SK-N-DZ (cell line): ENCODE results near the gene POU4F1.
A peak's percentile ranks its signal among the peaks of the same experiment; 100 is the strongest.

Source experiments
- DNase-seq: peaks from one replicate; pipeline ENCODE4 v3.0.0-alpha.2; 2015; ENCODE audit warnings: low spot score

Gene POU4F1

DNA sequence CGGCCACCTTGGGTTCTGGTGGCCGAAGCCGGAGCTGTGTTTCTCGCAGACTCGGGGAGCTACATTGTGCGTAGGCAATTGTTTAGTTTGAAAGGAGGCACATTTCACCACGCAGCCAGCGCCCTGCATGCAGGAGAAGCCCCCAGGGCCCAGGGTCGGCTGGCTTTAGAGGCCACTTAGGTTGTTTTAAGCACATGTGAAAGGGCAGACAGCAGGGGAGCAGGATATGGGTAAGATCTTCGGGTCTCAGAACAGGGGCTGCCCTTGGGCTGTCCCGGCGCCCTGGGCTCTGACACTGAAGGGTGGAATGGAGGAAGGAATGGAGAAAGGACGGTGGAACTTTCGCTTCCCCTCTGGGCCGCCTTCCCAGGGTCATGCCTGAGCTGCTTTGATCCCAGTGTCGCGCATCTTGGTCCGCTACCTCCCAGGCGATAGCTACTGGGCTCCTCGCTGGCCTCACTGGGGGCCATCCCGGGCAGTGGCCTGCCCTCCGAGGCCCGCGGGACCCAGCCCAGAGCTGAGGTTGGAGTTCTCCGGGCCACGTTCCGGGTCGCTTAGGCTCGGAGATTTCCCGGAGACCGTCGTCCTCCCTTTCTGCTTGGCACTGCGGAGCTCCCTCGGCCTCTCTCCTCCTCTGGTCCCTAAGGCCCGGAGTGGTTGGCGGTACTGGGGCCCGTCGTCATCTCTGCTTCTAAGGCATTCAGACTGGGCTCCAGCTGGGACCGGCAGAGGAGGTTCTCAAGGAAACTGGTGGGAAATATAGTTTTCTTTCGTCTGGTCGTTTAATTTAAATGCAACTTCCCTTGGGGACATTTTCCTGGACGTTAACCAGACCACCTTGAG lies 4.3 kb upstream of the POU4F1 start:
- no peak for DNase-seq

DNA sequence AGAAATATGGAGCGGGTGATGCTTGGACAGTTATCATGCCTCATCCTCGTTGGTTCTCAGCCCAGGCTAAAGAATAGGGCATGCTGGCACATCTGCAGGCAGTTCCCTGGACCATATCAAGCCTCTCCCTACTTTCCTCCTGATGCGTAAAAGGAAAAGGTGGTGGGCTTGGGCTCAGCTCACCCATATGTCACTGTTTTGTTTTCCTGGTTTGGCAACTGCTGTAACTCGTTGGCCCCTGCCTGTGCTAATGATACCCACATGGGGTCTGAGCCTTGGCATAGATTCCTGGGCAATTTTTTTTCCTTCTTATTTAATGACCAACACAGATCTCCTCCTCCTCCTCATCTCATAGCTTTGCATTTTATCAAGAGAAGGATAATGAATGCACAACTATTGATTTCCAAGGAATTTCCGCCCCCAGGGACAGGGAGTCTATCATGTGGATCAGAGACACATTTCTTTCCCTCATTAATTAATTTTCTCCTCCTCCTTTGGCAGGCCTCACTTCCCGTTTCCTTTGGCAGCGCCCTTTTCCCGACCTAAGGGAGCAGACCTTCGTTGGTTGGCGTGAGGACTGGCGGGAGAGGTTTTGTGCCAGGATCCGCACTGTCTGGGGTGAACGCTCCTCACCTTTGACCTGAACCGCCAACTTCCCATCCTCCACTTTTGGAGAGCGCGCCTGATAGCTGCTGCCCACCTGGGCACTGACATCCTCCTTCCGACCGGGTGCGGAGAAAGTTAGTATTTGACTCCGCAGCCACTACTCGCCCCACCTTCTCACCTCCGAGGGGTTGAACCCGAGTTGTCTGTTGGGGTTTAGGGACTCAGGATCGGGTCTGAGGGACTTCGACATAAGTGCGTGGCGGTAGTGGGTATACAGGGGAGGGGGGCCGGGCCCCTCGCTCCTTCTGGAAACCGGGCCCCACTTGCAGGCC lies 3.4 kb upstream of the POU4F1 start:
- no peak for DNase-seq

DNA sequence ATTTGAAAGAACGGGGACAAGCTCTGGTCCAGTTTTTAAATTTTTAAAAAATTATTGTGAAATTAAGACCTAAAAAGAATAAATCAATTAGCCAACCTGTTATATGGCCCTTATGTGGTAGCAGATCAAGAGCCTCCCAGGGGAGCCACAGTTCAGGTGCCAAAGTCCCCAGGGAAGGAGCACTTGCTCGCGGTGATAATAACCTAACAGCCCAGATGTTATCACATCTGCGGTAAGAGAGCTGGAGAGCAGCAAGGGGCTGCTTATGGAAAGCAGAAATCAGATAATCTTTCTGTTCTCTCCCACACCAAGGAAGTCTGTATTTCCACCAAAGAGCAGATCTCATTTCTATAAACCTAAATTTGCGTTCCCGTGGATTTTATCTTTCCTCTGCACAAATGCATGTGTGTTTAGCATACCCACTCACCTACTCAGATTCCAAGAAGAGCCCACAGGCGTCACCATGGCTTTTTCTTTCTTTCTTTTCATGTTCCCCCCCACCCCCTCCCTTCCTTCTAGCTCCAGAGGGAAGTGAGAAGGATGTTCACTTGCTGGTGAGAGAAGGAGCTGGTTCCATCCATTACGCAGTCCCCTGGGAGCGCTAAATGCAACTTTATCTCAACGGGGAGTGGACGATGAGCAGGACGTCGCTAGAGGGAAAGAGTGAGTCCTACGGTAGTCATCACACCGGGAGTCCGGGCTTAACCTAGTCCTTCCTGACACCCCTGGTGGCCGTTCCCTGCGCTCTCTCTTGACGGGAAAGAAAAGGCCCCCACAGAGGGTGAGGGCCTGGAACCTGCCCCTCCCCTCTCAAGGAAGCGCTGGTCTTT lies 1.6 kb upstream of the POU4F1 start:
- DNase-seq, result peak; percentile 85

DNA sequence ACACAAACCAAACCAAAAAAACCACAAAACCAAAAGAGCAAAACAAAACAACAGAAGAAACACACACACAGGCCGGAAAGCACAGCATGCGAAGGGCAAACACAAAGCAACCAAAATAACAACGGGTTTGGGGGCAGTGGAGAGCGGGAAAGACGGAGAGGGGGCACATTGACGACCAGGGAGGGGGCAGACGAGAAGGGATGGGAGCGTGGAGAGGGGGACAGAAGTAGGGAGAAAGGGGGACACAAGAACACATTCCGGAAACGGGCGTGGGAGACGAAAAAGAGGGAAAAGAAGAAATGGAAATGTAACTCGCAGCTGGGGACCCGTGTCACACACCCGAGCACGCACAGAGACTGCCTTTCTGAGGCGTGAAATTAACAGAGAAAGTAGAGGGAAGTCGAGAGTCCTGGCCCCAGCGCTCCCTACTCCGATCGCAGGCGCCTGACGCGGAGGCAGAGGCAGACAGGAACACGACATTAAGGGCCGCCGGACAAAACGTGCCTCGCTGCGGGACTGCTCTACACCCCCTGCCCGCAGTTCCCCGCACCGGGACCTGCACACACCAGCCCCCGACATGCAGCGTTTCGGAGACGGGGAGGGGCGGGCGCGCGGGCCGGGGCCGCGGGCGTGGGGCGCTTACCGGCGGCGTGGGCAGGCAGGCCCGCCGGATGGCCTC lies 652 bp downstream of the POU4F1 start:
- no peak for DNase-seq

DNA sequence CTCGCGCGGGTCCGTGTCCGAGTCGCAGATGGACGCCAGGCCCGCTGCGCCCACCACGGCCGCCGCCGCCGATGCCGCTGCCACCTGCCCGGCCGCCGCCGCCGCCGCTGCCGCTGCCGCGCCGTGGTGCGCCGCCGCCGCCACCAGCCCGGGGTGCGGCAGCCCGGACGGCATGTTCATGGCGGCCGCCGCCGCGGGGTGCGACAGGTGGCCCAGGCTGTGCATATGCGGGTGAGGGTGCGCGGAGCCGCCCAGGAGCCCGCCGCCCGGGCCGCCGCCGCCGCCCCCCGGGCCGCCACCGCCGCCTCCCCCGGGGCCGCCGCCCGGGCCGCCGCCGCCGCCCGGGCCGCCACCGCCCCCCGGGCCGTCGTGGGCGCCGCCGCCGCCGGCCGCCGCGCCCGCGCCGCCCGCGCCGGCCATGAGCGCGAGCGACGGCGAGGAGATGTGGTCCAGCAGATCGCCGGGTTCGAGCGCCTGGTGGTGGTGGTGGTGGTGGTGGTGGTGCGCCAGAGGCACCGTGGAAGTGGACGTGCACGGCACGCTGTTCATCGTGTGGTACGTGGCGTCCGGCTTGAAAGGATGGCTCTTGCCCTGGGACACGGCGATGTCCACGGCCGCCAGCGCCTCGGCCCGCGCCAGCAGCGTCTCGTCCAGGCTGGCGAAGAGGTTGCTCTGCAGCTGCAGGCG lies 1.3 kb downstream of the POU4F1 start:
- DNase-seq, result no peak

DNA sequence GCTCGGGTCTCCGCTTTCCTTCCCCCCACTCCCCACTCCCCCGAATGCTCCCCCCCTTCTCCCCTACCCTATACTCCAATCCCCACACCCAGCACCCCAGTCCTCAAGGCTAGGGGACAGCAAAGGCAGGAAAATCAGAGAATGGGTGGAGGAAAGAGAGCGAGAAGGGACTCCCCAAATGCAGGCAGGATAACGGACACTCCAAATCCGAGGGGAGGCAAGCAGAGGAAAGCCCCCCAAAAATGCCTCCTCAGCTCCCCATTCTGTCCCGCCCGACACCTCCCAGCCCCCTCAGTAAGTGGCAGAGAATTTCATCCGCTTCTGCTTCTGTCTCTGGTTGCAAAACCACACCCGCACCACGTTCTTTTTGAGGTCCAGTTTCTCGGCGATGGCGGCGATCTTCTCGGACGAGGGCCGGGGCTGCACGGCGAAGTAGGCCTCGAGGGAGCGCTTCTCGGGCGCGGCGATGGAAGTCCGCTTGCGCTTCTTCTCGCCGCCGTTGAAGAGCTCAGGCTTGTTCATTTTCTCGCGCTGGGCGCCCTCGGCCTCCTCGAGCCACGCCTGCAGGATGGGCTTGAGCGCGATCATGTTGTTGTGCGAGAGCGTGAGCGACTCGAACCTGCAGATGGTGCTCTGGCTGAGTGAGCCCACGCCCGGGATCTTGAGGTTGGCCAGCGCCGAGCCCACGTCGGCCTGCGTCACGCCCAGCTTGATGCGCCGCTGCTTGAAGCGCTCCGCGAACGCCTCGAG lies 2.1 kb downstream of the POU4F1 start:
- DNase-seq, result no peak

DNA sequence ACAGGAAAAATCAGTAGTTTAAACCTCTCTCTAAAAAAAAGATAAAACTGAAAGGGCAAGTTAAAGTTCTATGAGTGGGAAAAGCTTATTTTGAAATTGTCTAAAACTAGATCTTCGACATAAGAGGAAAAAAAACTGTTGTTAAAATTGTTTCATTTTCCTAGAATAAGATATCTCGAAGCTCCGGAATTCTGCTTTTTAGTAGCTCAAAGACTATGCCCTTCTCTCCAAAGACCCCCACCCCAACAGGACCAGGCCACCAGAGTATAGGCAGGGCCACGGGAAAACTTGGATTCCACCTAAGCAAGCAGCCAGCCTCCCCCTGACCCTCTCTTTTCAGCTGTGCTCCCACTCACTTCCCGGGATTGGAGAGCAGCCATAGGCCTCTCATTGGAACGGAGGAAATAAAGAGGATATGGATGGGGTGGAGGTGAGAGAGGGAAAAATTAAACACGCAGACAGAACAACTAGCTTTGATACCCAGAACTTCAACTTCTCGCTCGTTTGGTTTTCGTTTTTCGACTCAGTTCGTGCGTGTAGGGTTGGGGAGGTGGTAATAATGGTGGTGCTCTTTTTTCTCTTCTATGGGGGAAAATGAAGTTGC lies 3.0 kb downstream of the POU4F1 start:
- no peak for DNase-seq

DNA sequence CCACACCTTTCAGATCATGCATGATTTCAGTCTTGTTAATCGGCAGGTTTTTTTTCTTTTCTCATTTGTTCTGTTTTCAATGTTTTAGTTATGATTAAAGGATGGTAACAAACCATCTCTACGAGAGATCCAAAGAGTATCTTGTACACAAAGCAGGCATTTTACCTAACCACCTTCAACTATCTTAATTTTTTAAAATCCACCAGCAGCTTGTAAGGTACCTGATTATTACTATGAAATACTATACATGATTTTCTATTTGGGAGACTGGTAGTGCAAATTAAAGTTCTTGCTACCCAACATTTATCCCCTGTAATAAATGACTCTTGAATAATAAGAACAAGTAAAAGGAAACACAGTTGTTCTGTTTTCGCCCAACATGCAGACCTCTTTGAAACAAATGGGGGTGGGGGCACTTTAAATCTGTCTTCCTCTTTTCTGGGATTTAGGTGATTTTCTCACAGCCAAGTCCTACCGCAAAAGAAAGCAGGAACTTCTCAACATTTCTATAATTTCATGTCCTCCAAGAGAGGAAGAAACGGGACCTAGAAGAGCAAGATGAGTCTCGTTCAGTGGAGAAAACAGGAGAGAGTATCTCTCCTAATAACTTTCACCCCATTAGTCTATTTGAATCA lies 3.6 kb downstream of the POU4F1 start:
- DNase-seq, result no peak

DNA sequence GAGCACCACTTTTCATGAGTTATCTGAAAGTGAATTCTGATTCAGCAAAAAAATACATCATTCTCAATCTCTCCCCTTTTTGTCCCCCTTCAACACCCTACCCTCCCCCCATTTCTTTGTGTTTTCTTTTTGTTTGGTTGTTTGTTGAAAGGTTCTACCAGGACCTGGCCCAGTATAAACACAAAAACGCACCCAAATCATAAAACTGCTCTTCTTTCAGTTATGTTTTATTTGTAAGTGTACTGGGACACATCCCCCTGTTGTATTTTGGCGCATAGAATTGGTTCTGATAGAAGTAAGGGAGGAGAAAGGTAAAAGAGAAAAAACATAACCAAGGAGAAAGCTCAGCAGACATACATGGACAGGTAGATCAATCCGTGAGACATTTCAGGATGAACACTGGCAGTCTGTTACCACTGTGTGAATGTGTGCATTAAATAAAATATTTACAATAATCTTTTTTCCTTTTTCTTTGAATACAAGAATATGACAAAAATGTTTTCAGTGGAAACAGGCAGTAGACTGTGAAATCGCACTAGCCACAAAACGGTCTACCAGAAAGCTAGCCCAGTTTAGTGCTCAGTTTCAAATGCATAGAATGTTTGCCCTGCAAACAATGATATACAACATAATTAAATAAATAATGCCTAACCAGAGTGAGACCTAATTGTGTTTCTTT lies 4.2 kb downstream of the POU4F1 start:
- DNase-seq, result no peak

DNA sequence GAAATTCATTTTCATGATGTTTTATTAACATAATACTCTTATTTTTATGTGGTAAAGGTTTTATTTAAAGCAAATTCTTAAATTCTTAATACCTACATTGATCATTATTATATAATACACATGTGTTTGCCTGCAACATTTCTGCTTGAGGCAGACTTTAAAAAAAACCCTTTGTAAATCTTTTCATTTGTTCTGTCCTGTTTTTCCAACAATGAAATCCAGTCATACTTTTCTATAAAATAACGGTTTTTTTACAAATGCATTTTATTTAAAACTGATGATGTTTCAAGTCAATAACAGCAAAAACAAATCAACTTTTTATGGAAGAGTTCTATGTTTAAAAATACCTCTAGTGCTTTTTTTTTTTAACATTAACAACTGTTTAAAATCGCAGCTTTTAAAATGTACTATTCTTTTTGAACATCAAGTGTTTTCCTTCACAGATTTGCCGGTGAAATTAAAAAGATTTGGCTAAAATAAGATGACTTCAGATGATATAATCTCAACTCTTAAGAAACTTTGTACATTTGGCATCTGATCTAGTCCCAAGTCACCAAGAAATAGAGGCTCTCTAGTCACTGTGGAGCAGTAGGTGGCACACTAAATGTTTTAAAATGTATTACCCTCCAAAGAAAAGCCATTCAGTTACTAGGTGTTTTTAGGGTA lies 5.1 kb downstream of the POU4F1 start:
- DNase-seq, result no peak

DNA sequence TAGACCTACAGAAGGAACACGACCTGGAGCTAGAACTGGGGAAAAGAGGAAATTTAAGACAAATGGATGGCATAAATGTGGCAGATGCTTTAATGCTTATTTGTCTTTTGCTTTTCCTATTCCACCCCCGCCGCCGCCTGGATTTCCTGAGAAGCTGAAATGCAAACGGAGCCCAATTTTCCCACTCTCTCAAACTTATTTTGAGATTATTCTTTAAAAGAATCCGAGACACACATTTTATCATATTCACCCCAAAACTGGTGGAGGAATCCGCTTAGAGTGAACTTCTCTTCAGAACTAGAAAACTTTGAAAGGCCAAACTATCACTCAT lies 5.8 kb downstream of the POU4F1 start:
- no peak for DNase-seq

DNA sequence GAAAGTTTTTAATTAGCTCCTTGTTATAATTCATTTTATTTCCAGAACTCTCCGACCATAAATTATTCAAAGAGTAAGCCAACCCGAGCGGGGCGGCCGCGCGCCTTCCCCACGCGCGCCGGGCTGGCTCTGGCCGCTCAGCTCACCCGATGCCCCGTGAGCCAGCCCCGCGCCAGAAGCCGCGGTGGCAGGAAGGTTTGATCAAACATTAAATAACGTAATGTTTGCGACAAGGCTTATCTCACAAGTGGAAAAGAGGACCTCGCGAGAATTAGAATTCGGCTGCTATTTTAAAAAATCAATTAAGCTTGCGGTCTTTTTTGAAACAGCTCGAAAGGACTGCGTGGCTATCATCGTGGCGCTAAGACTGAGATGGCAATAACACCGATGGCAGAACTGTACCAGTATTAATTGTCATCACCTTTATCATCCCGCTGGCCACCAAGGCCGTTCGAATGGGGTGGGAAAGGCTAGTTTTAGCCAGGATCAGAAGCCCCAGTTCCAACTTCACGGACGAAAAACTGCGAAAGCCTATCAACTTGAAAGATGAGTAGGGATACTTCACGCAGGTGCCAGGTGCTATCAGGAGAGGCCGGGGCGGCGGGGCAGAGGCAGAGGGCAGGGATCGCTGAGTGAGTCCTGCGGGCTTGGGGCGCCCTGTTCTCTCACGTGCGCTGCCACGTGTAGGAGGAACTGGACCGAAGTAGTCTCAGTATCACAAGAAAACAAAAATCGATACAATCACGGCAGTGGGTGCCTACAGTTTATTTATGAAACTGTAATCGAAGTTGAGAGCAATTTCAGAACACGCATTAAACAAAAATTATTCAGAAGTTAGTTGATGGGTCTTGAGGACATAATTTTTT lies 6.4 kb downstream of the POU4F1 start:
- no peak for DNase-seq

DNA sequence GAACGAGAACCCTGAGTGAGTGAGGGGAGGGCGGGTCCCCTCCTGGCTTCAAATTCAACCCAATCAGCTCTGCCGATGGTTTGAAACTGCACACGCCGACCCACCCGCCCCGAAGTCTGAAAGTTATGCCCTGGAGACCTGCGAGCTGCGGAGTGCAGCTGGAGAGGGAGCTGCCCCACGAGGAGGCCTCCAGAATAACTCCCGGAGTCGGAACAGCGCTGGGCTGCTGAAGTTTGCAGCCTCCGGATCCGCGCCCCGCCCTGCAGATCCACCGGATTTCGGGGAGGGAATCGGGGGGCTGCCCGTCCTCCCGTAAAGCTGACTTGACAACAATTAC lies 7.0 kb downstream of the POU4F1 start:
- no peak for DNase-seq

DNA sequence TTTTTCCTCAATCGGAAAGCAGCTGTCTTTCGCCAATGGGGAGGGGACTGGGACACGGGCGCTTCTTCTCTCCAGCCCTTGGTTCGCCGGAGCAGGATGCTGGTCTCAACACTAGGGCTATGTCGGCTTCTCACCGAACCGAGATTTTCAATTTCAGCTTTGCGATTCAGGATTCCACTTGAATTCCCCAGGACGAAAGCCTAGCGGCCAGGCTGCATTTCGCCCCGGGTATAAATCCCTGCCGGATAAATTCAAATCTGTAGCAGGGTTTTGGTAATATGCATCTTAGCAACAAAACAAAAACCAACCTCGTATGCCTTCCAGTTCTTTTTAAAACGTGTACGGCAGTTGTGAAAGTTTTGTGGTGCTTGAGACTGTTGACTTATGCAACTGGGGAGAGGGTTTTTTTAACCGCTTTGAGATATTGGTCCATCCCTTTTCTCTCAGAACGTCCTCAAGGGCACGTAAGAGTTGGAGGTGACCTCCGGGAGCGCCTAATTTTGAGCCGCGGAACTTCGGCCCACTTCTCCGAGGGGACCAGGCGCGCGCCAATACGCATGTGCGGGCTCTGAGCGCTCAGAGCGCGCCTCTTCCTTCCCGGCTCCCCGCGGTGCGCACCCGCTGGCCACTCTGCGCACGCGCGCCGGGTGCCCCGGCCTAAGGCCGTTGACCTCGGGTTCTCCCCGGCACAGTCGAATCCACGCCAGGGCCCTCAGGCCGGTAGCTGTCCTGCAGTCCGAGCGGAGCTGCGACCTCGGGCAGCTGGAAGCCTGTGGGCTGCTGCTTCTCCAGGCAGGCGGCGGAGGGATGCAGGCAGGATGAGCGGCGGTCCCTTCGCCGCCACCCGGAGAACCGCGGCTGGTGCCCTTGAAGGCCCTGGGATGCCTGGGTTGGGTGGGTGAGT lies 7.6 kb downstream of the POU4F1 start:
- DNase-seq, result peak; percentile 59

DNA sequence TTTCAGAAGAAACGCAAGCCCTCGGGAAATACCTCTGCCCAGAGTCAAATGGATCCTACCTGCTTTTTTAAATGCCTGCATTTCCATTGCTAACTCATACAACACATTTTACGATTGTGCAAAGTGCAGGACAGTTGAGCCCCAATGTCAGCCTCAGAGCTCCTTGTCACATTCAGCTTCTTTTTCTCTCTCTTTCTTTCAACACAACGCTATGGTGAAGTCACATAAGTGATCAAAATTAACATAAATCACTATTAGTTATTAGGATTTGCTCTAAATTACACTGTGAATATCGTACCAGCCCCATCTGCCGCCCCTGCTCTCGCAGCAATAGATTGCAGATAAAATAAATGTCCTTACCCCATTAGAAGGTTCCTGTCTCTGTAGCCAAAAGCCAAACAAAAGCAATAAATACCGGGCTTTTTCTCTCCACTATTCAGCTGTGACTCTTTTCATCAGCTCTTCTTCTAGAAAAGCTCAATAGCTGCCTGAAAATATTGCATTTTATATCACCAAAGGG lies 8.8 kb downstream of the POU4F1 start:
- DNase-seq, result no peak
